ENCODE measurements around the gene CRK.

Gene CRK

GRCh38 chr17:1473841-1474240 lies 17.8 kb upstream of the CRK start:
- TF ChIP-seq ELF4 (IDR thresholded peaks at IDR 0.05) (no peak), PKNOX1 (IDR thresholded peaks at IDR 0.05) (no peak), FOXA1 (IDR thresholded peaks at IDR 0.05) (no peak)
- CTCF ChIA-PET: no interaction called here
- POLR2A ChIA-PET: no interaction called here
- no peak for DNase-seq (ENCODE audit: extremely low spot score)

DNA sequence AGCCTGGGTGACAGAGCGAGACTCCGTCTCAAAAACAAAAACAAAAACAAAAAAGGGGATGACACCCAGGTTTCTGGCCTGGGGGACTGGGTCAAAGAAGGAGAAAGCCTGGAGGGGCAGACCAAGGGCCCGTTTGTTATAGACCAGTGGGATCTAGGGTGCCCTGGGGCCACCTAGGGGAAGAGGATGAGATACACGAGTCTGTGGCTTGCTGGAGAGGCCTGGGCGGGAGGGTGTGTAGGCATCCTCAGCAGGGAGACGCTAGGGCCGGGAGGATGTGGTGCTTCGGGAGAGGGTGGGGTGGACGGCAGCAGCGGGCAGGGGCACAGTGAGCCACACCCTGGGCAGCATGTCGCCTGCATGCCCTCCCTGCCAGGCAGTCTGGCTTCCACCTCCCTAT lies 17.1 kb upstream of the CRK start:
- DNase-seq (ENCODE audit: extremely low spot score): no peak
- POLR2A ChIA-PET: no interaction called here
- CTCF ChIA-PET: interaction anchor here (0.7 kb wide), 1 partner anchor 108 kb away, joined by 3 read pairs; no protein-coding TSS in a partner anchor
- TF ChIP-seq ARNT (IDR thresholded peaks at IDR 0.05) (no peak), BHLHE40 (IDR thresholded peaks at IDR 0.05; ENCODE audit: borderline replicate concordance) (no peak), L3MBTL2 (conservative IDR thresholded peaks at IDR 0.05) (no peak)

- DNase-seq (ENCODE audit: extremely low spot score): no peak
- ChIA-PET CTCF (interaction anchor here (0.7 kb wide), 1 partner anchor 107 kb away, joined by 3 read pairs; no protein-coding TSS in a partner anchor), POLR2A (no interaction called here)
- no peak for TF ChIP-seq LEF1 (IDR thresholded peaks at IDR 0.05; ENCODE audit: borderline replicate concordance)
- no peak for TF ChIP-seq ARNT (IDR thresholded peaks at IDR 0.05)
- no peak for TF ChIP-seq FOXA1 (IDR thresholded peaks at IDR 0.05)
- TF ChIP-seq PKNOX1 (IDR thresholded peaks at IDR 0.05): no peak
- no peak for TF ChIP-seq BHLHE40 (IDR thresholded peaks at IDR 0.05; ENCODE audit: borderline replicate concordance)
- no peak for TF ChIP-seq FOXM1 (IDR thresholded peaks at IDR 0.05; ENCODE audit: borderline replicate concordance)
These were observed 16.1 kb upstream of the CRK start for GRCh38 chr17:1471911-1472821.

GRCh38 chr17:1471490-1471889 lies 15.5 kb upstream of the CRK start:
- DNase-seq (ENCODE audit: extremely low spot score): no peak
- TF ChIP-seq L3MBTL2 (conservative IDR thresholded peaks at IDR 0.05) (no peak), ZNF384 (IDR thresholded peaks at IDR 0.05) (no peak), PKNOX1 (IDR thresholded peaks at IDR 0.05) (no peak), LEF1 (IDR thresholded peaks at IDR 0.05; ENCODE audit: borderline replicate concordance) (no peak), SP1 (IDR thresholded peaks at IDR 0.05) (no peak), BHLHE40 (IDR thresholded peaks at IDR 0.05; ENCODE audit: borderline replicate concordance) (no peak), FOXK2 (IDR thresholded peaks at IDR 0.05) (no peak), ELF4 (IDR thresholded peaks at IDR 0.05) (no peak), FOXM1 (IDR thresholded peaks at IDR 0.05; ENCODE audit: borderline replicate concordance) (no peak), NFRKB (IDR thresholded peaks at IDR 0.05) (no peak), CTBP1 (IDR thresholded peaks at IDR 0.05; ENCODE audit: borderline replicate concordance) (no peak), SUZ12 (IDR thresholded peaks at IDR 0.05) (no peak), TARDBP (IDR thresholded peaks at IDR 0.05) (no peak), FOXA1 (IDR thresholded peaks at IDR 0.05) (no peak), HDGF (IDR thresholded peaks at IDR 0.05; ENCODE audit: borderline replicate concordance) (no peak)
- CTCF ChIA-PET: no interaction called here
- POLR2A ChIA-PET: no interaction called here

DNA sequence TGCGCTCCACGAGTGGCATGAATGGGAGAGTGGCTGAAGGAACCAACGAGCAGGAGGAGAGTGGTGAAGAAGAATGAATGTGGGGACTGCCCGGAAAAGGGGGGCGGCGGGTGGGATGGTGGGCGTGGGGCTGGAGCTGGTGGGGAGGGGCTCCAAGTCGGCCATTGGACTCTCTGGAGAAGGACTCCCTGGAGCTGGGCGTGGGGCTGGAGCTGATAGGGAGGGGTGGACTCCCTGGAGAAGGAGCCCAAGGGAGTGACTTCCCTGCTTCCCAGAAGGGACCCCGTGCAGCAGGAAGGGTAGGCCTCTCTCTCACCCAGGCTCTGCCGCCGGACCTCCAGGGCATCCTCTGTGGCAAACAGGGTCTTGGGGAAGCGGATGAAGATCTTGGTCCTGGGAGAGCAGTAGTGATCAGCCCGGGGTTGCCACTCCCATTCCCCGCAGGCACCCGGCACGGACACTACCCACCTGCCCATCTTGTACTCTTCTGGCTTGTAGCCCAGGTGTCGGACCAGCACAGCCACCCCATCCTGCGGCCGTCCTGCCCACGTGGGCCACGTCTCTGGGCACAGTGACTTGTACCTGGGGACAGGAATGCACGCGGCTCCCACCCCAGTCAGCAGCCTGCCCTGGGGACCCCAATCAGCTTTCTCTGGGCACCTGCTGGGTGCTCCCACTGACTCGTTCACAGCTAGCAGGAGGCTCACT lies 14.9 kb upstream of the CRK start:
- no peak for DNase-seq (ENCODE audit: extremely low spot score)
- POLR2A ChIA-PET: no interaction called here
- CTCF ChIA-PET: no interaction called here

More for the DNA sequence above, 14.9 kb upstream of the CRK start:
- TF ChIP-seq FOXA1 (IDR thresholded peaks at IDR 0.05): no peak
- no peak for TF ChIP-seq HDGF (IDR thresholded peaks at IDR 0.05; ENCODE audit: borderline replicate concordance)
- no peak for TF ChIP-seq TARDBP (IDR thresholded peaks at IDR 0.05)
- TF ChIP-seq CTBP1 (IDR thresholded peaks at IDR 0.05; ENCODE audit: borderline replicate concordance): no peak
- TF ChIP-seq FOXK2 (IDR thresholded peaks at IDR 0.05): no peak
- no peak for TF ChIP-seq SP1 (IDR thresholded peaks at IDR 0.05)
- TF ChIP-seq LEF1 (IDR thresholded peaks at IDR 0.05; ENCODE audit: borderline replicate concordance): no peak
- no peak for TF ChIP-seq SUZ12 (IDR thresholded peaks at IDR 0.05)
- no peak for TF ChIP-seq PKNOX1 (IDR thresholded peaks at IDR 0.05)
- TF ChIP-seq ARNT (IDR thresholded peaks at IDR 0.05): no peak

Measured in HEK293T (cell line).